SJSA1 (cell line): Measurements from ENCODE around the gene POLR2J3. TPM values are rescaled to one million over a fixed set of nuclear protein-coding genes. Genes with fewer than 3 reads are reported as not detected.
"Not testable (repeated sequence)": the region's sequence is repeated elsewhere in the genome, so short reads cannot be mapped to it uniquely, and the experiment has no call there.

Source experiments
- DNase-seq, 2 experiments: peaks; one replicate each; pipeline ENCODE4 v3.0.0-alpha.2; 2015 to 2020; ENCODE audit warnings: low spot score in 2 of 2, low read depth in 1 of 2
- H3K27ac ChIP-seq: fragments of 250-450 bp; sonication (Bioruptor Pico); 2 replicates; pipeline ENCODE4 v1.5.1; 2020; ENCODE audit warnings: mild to moderate bottlenecking, moderate library complexity
- H3K27me3 ChIP-seq: fragments of 250-450 bp; sonication (Bioruptor Pico); replicated peaks from 2 replicates; pipeline ENCODE4 v1.5.1; 2020; ENCODE audit warnings: mild to moderate bottlenecking, moderate library complexity
- H3K36me3 ChIP-seq: fragments of 250-450 bp; sonication (Bioruptor Pico); 2 replicates; pipeline ENCODE4 v1.5.1; 2020; ENCODE audit warnings: mild to moderate bottlenecking
- H3K4me1 ChIP-seq: fragments of 250-450 bp; sonication (Bioruptor Pico); replicated peaks from 2 replicates; pipeline ENCODE4 v1.6.1; 2021; ENCODE audit warnings: mild to moderate bottlenecking
- H3K4me3 ChIP-seq: fragments of 250-450 bp; sonication (Bioruptor Pico); 2 replicates; pipeline ENCODE4 v1.5.1; 2020; ENCODE audit warnings: mild to moderate bottlenecking
- H3K9me3 ChIP-seq: fragments of 250-450 bp; sonication (Bioruptor Pico); replicated peaks from 2 replicates; pipeline ENCODE4 v1.5.1; 2020; ENCODE audit warnings: mild to moderate bottlenecking
- total RNA-seq: library from RNA; depleted of rRNA; stranded (reverse); fragments of >200 nt; shearing (Covaris generic); gene quantifications from 2 replicates; pipeline ENCODE4 v1.2.3, GENCODE V29; 2014; rRNA removed

Gene POLR2J3
- 15.7 and 21.3 TPM in 2 replicates for total RNA-seq

GRCh38 chr7:102572261-102573239 is at the start of gene POLR2J3:
POLR2J3 (minus strand) TSS chr7:102572583; CDS start chr7:102572521, 62 bp downstream.
- not testable (repeated sequence) for H3K4me1 ChIP-seq, H3K9me3 ChIP-seq, H3K36me3 ChIP-seq, H3K27me3 ChIP-seq
- Histone ChIP-seq H3K4me3 (peak within 1 kb of the TSS; percentile 55), H3K27ac (peak within 1 kb of the TSS; percentile 35)
- peak; percentile 84 to 97 for DNase-seq

GRCh38 chr7:102618122-102618521 is 45.7 kb upstream of the POLR2J3 start:
- not testable (repeated sequence) for H3K4me1 ChIP-seq, H3K9me3 ChIP-seq, H3K27ac ChIP-seq, H3K36me3 ChIP-seq, H3K4me3 ChIP-seq, H3K27me3 ChIP-seq
- DNase-seq = peak in 1 of 2 experiments; percentile 38

DNA sequence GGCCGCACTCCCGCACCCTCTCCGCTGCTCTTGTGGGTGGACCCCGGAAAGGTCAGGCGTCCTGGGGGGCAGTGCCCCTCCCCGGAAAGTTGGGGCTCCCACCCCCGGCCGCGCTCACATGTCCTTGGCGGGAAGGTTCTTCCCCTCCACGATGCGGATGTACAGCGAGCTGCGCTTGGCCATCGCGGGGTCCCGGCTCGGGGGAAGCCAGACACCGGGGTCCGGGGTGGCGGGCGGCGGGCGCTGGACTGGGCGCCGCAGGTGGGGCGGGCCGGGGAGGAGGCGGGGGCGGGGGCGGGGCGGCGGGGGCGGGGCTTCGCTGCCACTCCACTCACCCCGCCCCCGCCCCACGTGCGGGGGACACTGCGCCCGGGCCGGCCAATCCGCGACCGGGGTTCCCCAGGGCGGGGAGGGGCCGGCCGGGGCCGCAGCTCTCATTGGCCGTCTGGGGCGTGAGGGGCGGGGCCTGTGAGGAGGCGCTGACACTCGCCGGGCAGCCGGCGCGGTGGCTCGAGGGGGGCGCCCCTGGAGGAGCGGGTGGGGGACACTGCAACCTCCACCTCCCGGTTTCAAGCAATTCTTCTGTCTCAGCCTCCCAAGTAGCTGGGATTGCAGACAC is 44.2 kb upstream of the POLR2J3 start, which contains the start of gene RASA4:
Gene RASA4, minus strand, starts transcription at position 250 of the 619 bp plus-strand sequence. Its CDS starts 67 bp downstream, at position 183.
- not testable (repeated sequence) for H3K27me3 ChIP-seq, H3K9me3 ChIP-seq, H3K4me1 ChIP-seq, H3K36me3 ChIP-seq, H3K27ac ChIP-seq, H3K4me3 ChIP-seq
- peak in 1 of 2 experiments; percentile 49 for DNase-seq

DNA sequence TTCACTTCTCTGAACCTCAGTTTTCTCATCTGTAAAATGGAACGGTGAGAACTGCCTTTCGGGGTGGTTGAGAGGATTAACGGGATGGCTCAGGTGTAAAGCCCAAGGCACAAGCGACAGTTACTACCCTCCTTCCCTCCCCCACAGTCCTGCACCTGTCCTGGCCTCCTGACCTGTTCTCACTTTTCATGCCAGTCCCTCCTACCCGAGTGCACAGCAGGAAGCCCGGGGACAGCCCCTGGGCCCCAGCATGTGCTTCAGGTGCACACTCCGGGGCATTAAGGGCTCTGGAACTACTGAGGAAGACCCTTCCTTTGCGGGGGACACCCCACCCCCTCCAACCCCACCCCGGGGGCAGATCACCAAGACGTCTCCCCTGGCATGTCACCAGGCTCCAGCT is 43.5 kb upstream of the POLR2J3 start:
- H3K4me1 ChIP-seq, H3K36me3 ChIP-seq, H3K27ac ChIP-seq, H3K27me3 ChIP-seq, DNase-seq, H3K4me3 ChIP-seq, H3K9me3 ChIP-seq: not testable (repeated sequence)

- not testable (repeated sequence) for H3K9me3 ChIP-seq, DNase-seq, H3K27me3 ChIP-seq, H3K36me3 ChIP-seq, H3K4me1 ChIP-seq, H3K4me3 ChIP-seq, H3K27ac ChIP-seq
These were observed 42.5 kb upstream of the POLR2J3 start for GRCh38 chr7:102614873-102615272.

- H3K27me3 ChIP-seq, H3K4me3 ChIP-seq, DNase-seq, H3K4me1 ChIP-seq, H3K27ac ChIP-seq, H3K9me3 ChIP-seq, H3K36me3 ChIP-seq: not testable (repeated sequence)
These were observed 41.9 kb upstream of the POLR2J3 start for GRCh38 chr7:102614346-102614697.

- peak in 1 of 2 experiments; percentile 15 for DNase-seq
- H3K27ac ChIP-seq, H3K4me1 ChIP-seq: not testable (repeated sequence)
These were observed 41.4 kb upstream of the POLR2J3 start for GRCh38 chr7:102613575-102614345.

DNA sequence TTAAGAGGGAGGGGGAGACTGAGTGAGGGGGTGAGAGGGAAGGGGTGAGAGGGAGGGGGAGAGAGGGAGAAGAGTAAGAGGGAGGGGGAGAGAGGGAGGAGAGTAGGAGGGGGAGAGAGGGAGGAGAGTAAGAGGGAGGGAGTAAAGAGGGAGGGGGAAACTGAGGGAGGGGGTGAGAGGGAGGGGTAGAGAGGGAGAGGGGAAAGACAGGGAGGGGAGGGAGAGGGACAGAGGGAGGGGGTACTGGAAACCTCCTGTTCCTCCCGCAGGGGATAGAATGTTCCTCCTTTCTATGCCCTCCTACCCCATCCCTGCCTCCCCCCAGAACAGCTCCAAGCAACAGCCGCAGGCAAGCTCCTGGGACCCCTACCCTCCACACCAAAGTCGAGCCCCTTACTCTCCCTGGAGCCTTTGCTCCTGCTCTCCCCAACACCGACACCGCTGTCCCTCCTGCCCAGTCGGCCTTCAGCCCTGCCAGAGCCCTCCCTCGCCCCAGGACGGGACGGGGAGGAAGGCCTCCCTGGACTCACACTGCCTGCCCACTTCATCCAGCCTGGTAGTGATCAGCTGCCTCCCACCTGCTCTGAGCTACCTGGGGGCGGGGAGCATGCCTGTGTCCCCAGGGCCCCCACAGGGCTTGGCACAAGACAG is 39.4 kb upstream of the POLR2J3 start:
- DNase-seq = peak; percentile 4 to 49
- not testable (repeated sequence) for H3K36me3 ChIP-seq, H3K27ac ChIP-seq, H3K27me3 ChIP-seq, H3K4me1 ChIP-seq, H3K9me3 ChIP-seq, H3K4me3 ChIP-seq

More at GRCh38 chr7:102613575-102614345, 41.4 kb upstream of the POLR2J3 start:
- not testable (repeated sequence) for H3K27me3 ChIP-seq, H3K36me3 ChIP-seq, H3K4me3 ChIP-seq, H3K9me3 ChIP-seq

DNA sequence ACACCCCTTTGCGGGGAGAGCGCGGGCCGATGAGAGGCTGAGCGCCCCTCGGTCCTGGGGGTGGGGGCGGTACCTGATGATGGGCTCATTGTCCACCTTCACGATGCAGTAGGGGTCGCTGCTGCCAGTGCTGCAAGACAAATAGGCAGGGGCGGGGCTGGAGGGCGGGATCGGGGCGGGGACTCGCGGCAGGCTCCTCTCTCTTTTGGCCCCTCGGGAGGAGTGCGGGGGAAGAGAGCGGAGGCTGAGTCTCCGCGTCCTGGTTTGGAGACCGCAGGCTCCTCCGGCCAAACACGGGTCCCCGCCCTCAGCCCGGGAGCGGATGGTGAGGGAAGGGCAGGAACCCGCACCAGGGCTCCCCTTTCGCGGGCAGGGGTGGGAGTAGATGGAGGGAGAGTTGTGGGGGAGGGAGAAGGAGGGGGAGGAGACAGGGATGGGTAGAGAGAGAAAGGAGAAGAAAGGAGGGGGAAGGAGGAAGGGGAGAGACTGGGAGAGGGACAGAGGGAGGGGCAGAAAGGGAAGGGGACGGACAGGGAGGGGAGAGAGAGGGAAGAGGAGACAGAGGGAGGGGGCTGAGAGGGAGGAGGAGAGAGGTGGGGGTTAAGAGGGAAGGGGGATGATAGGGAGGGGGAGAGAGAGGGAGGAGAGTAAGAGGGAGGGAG is 38.8 kb upstream of the POLR2J3 start:
- H3K27ac ChIP-seq = not testable (repeated sequence)

GRCh38 chr7:102610441-102610840 is 38.1 kb upstream of the POLR2J3 start:
- not testable (repeated sequence) for H3K4me1 ChIP-seq, H3K9me3 ChIP-seq, H3K27ac ChIP-seq, H3K4me3 ChIP-seq, H3K36me3 ChIP-seq, H3K27me3 ChIP-seq
- DNase-seq = peak in 1 of 2 experiments; percentile 42

More for the DNA sequence above, 38.8 kb upstream of the POLR2J3 start:
- H3K4me3 ChIP-seq, H3K4me1 ChIP-seq, H3K27me3 ChIP-seq, H3K36me3 ChIP-seq, DNase-seq, H3K9me3 ChIP-seq: not testable (repeated sequence)

GRCh38 chr7:102609734-102610133 is 37.4 kb upstream of the POLR2J3 start:
- not testable (repeated sequence) for H3K4me3 ChIP-seq, H3K27ac ChIP-seq, H3K27me3 ChIP-seq, DNase-seq, H3K9me3 ChIP-seq, H3K36me3 ChIP-seq, H3K4me1 ChIP-seq

- not testable (repeated sequence) for H3K27ac ChIP-seq, H3K27me3 ChIP-seq, DNase-seq
These were observed 34.5 kb upstream of the POLR2J3 start for GRCh38 chr7:102606848-102607247.

More at GRCh38 chr7:102606848-102607247, 34.5 kb upstream of the POLR2J3 start:
- not testable (repeated sequence) for H3K4me3 ChIP-seq, H3K4me1 ChIP-seq, H3K9me3 ChIP-seq, H3K36me3 ChIP-seq
